GM23338 (cell line): Measurements from ENCODE around the gene C16orf74. TPM values are rescaled to one million over a fixed set of nuclear protein-coding genes. Genes with fewer than 3 reads are reported as not detected.
A peak's percentile ranks its signal among the peaks of the same experiment; 100 is the strongest.

Experiments
- ATAC-seq: fragments of 200-7000 bp; cut with Tn5 transposase; 3 replicates; pipeline ENCODE4 v1.9.1; 2020
- DNase-seq: peaks from one replicate; pipeline ENCODE4 v3.0.0-alpha.2; 2015; ENCODE audit warnings: low spot score
- H2AFZ ChIP-seq: fragments of 200-600 bp; sonication (generic); 2 replicates; pipeline ENCODE4 v1.8.0; 2016; ENCODE audit warnings: antibody characterized with exemption, mild to moderate bottlenecking, moderate library complexity
- H3F3A ChIP-seq: fragments of 200-600 bp; sonication (generic); replicated peaks from 2 replicates; pipeline ENCODE4 v1.8.0; 2017; ENCODE audit warnings: antibody characterized with exemption, mixed run types, low read depth
- H3K27ac ChIP-seq: fragments of 200-600 bp; sonication (generic); 2 replicates; pipeline ENCODE4 v1.6.1; 2016; ENCODE audit warnings: low read depth
- H3K27me3 ChIP-seq: fragments of 200-600 bp; sonication (generic); 2 replicates; pipeline ENCODE4 v1.8.0; 2016; ENCODE audit warnings: mild to moderate bottlenecking, mixed run types, moderate library complexity; ENCODE audit not compliant: insufficient read depth
- H3K36me3 ChIP-seq: fragments of 200-600 bp; sonication (generic); 2 replicates; pipeline ENCODE4 v1.8.0; 2016; ENCODE audit warnings: mild to moderate bottlenecking; ENCODE audit not compliant: insufficient read depth
- H3K4me1 ChIP-seq: fragments of 200-600 bp; sonication (generic); 2 replicates; pipeline ENCODE4 v1.8.0; 2016; ENCODE audit warnings: mild to moderate bottlenecking, moderate library complexity; ENCODE audit not compliant: insufficient read depth
- H3K4me2 ChIP-seq: fragments of 200-600 bp; sonication (generic); 2 replicates; pipeline ENCODE4 v1.7.1; 2017; ENCODE audit warnings: mixed run types
- H3K4me3 ChIP-seq: fragments of 200-600 bp; sonication (generic); 2 replicates; pipeline ENCODE4 v1.6.1; 2016; ENCODE audit warnings: mixed run types
- H3K79me2 ChIP-seq: fragments of 200-600 bp; sonication (generic); replicated peaks from 2 replicates; pipeline ENCODE4 v1.8.0; 2017; ENCODE audit warnings: mild to moderate bottlenecking; ENCODE audit not compliant: insufficient read depth
- H3K9me2 ChIP-seq: fragments of 200-600 bp; sonication (generic); 2 replicates; pipeline ENCODE4 v1.8.0; 2017; ENCODE audit not compliant: insufficient read depth
- H4K20me1 ChIP-seq: fragments of 200-600 bp; sonication (generic); replicated peaks from 2 replicates; pipeline ENCODE4 v1.8.0; 2017; ENCODE audit warnings: mild to moderate bottlenecking; ENCODE audit not compliant: insufficient read depth
- H3K27ac Mint-ChIP-seq: 2 replicates; pipeline ENCODE4 v1.8.0; 2020; ENCODE audit warnings: inconsistent platforms, mild to moderate bottlenecking, moderate library complexity, mixed read lengths
- H3K27me3 Mint-ChIP-seq: 3 replicates; pipeline ENCODE4 v1.8.0; 2022; ENCODE audit warnings: low read depth, mild to moderate bottlenecking, moderate library complexity, mixed read lengths, inconsistent platforms; ENCODE audit not compliant: insufficient read depth, poor library complexity
- H3K36me3 Mint-ChIP-seq: 3 replicates; pipeline ENCODE4 v1.8.0; 2021; ENCODE audit warnings: low read depth, mild to moderate bottlenecking, inconsistent platforms, moderate library complexity, mixed read lengths
- H3K4me1 Mint-ChIP-seq: 3 replicates; pipeline ENCODE4 v1.8.0; 2020; ENCODE audit warnings: mild to moderate bottlenecking, inconsistent platforms, mixed read lengths
- H3K4me3 Mint-ChIP-seq: 3 replicates; pipeline ENCODE4 v1.8.0; 2021; ENCODE audit warnings: moderate library complexity, mild to moderate bottlenecking, inconsistent platforms, mixed read lengths
- H3K9me3 Mint-ChIP-seq: 3 replicates; pipeline ENCODE4 v1.8.0; 2020; ENCODE audit warnings: moderate library complexity, mild to moderate bottlenecking, inconsistent platforms, mixed read lengths
- CREB1 ChIP-seq: fragments of 250-450 bp; sonication (Bioruptor Pico); IDR thresholded peaks from 2 replicates; pipeline ENCODE4 v1.5.0; 2020; ENCODE audit warnings: low read depth, mild to moderate bottlenecking, moderate library complexity
- EZH2 ChIP-seq: fragments of 200-600 bp; sonication (generic); IDR thresholded peaks from one replicate; pipeline ENCODE4 v1.8.0; 2017; ENCODE audit warnings: antibody characterized with exemption, mild to moderate bottlenecking, low read depth; ENCODE audit not compliant: unreplicated experiment
- EZH2phosphoT487 ChIP-seq: fragments of 200-600 bp; sonication (generic); IDR thresholded peaks from one replicate; pipeline ENCODE4 v1.8.1; 2018; ENCODE audit warnings: antibody characterized with exemption; ENCODE audit not compliant: unreplicated experiment
- JUNB ChIP-seq: IDR thresholded peaks from one replicate; pipeline ENCODE4 v1.6.1; 2016; ENCODE audit warnings: antibody characterized with exemption; ENCODE audit not compliant: unreplicated experiment
- NANOG ChIP-seq: IDR thresholded peaks from 2 replicates; pipeline ENCODE4 v1.6.1; 2016; ENCODE audit warnings: antibody characterized with exemption, borderline replicate concordance
- POLR2AphosphoS5 ChIP-seq: IDR thresholded peaks from 2 replicates; pipeline ENCODE4 v1.6.1; 2016; ENCODE audit warnings: antibody characterized with exemption, low read depth
- STAT1 ChIP-seq: IDR thresholded peaks from one replicate; pipeline ENCODE4 v1.6.1; 2016; ENCODE audit warnings: antibody characterized with exemption; ENCODE audit not compliant: unreplicated experiment
- ZNF114 ChIP-seq: fragments of 250-450 bp; sonication (Bioruptor Pico); IDR thresholded peaks from 2 replicates; pipeline ENCODE4 v1.5.0; 2020; ENCODE audit warnings: mild to moderate bottlenecking, moderate library complexity
- ZNF331 ChIP-seq: fragments of 250-450 bp; sonication (Bioruptor Pico); IDR thresholded peaks from 2 replicates; pipeline ENCODE4 v1.5.0; 2020; ENCODE audit warnings: low read depth, mild to moderate bottlenecking, moderate library complexity
- polyA plus RNA-seq: library from polyadenylated mRNA; unstranded; fragments of >200 nt; fragmentation: Nextera tagmentation; extraction: Ambion mirVana; gene quantifications from 2 replicates; pipeline ENCODE4 v1.2.1, GENCODE V29; 2016
- total RNA-seq: library from RNA; depleted of rRNA; stranded (reverse); fragments of >200 nt; shearing (Covaris generic); gene quantifications from 2 replicates; pipeline ENCODE4 v1.2.3, GENCODE V29; 2014
- TF ChIP-seq, protein P1 (sequence below), 2 experiments: fragments of 200-600 bp in 1 of 2; sonication (generic) in 1 of 2; conservative IDR thresholded peaks; 2 replicates each; pipeline versions ENCODE4 v1.5.1 to v1.6.1; 2016 to 2017; ENCODE audit warnings: antibody characterized with exemption in 2 of 2, low read depth in 2 of 2, mild to moderate bottlenecking in 2 of 2, moderate library complexity in 1 of 2
- TF ChIP-seq, protein P2 (sequence below): IDR thresholded peaks from one replicate; pipeline ENCODE4 v1.6.1; 2018; ENCODE audit warnings: antibody characterized with exemption; ENCODE audit not compliant: unreplicated experiment
- TF ChIP-seq, protein P3 (sequence below): IDR thresholded peaks from 2 replicates; pipeline ENCODE4 v1.6.1; 2016; ENCODE audit warnings: antibody characterized with exemption
- TF ChIP-seq, protein P4 (sequence below): fragments of 250-450 bp; sonication (Bioruptor Pico); IDR thresholded peaks from 2 replicates; pipeline ENCODE4 v1.5.0; 2020; ENCODE audit warnings: mild to moderate bottlenecking, moderate library complexity

The C16orf74 gene
- total and polyA plus RNA-seq, 2 experiments from 2014 or later, result 12.1 to 19.1 TPM

DNA sequence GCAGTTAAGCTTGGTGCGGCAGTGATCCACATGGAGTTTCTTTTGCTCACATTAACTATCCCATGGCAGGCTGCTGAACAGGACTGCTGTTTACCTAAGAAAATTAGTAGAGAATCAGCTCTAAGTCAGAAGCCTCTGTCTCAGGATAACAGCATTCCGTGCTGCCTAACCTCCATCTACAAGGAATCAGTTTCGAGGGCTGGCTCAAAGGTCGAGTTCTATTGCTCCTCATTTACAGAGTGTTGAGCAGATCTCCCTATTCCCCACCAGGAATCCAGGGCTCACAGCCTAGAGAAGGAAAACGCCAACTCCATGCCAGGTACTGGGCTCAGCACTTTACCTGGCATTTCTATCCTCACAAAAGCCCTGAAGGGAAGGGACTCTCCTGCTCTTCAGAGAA is 72.1 kb downstream of the C16orf74 start:
- H3K9me3 Mint-ChIP-seq, result no peaks in the 10 kb centered on the region
- ATAC-seq (no peak), DNase-seq (no peak)
- H3K36me3 Mint-ChIP-seq, result peaks cover 77% of the 10 kb centered on the region
- H2AFZ ChIP-seq, result no peak overlapping the region
- no peak overlapping the region for H3K27ac Mint-ChIP-seq
- H4K20me1 ChIP-seq, result peaks cover 34% of the 10 kb centered on the region
- peaks cover 7% of the 10 kb centered on the region for H3K79me2 ChIP-seq
- H3K27me3 ChIP-seq, result no peaks in the 10 kb centered on the region
- H3K27me3 Mint-ChIP-seq, result peaks cover 11% of the 10 kb centered on the region
- 0 out of 2 replicates have a peak overlapping the region, but pooled peaks have one; percentile 39 for H3K27ac ChIP-seq
- no peak overlapping the region for H3K4me3 ChIP-seq
- no peaks in the 10 kb centered on the region for H3K4me1 ChIP-seq
- no peak for TF ChIP-seq STAT1
- no peak for TF ChIP-seq NANOG
- TF ChIP-seq JUNB, result no peak
- TF ChIP-seq CREB1 (CRISPR knock-in tag), result no peak
- TF ChIP-seq, protein P1, sequence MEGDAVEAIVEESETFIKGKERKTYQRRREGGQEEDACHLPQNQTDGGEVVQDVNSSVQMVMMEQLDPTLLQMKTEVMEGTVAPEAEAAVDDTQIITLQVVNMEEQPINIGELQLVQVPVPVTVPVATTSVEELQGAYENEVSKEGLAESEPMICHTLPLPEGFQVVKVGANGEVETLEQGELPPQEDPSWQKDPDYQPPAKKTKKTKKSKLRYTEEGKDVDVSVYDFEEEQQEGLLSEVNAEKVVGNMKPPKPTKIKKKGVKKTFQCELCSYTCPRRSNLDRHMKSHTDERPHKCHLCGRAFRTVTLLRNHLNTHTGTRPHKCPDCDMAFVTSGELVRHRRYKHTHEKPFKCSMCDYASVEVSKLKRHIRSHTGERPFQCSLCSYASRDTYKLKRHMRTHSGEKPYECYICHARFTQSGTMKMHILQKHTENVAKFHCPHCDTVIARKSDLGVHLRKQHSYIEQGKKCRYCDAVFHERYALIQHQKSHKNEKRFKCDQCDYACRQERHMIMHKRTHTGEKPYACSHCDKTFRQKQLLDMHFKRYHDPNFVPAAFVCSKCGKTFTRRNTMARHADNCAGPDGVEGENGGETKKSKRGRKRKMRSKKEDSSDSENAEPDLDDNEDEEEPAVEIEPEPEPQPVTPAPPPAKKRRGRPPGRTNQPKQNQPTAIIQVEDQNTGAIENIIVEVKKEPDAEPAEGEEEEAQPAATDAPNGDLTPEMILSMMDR (conservative IDR thresholded peaks at IDR 0.05; ENCODE audit: low read depth in 2 of 2), result no peak
- TF ChIP-seq, protein P2, sequence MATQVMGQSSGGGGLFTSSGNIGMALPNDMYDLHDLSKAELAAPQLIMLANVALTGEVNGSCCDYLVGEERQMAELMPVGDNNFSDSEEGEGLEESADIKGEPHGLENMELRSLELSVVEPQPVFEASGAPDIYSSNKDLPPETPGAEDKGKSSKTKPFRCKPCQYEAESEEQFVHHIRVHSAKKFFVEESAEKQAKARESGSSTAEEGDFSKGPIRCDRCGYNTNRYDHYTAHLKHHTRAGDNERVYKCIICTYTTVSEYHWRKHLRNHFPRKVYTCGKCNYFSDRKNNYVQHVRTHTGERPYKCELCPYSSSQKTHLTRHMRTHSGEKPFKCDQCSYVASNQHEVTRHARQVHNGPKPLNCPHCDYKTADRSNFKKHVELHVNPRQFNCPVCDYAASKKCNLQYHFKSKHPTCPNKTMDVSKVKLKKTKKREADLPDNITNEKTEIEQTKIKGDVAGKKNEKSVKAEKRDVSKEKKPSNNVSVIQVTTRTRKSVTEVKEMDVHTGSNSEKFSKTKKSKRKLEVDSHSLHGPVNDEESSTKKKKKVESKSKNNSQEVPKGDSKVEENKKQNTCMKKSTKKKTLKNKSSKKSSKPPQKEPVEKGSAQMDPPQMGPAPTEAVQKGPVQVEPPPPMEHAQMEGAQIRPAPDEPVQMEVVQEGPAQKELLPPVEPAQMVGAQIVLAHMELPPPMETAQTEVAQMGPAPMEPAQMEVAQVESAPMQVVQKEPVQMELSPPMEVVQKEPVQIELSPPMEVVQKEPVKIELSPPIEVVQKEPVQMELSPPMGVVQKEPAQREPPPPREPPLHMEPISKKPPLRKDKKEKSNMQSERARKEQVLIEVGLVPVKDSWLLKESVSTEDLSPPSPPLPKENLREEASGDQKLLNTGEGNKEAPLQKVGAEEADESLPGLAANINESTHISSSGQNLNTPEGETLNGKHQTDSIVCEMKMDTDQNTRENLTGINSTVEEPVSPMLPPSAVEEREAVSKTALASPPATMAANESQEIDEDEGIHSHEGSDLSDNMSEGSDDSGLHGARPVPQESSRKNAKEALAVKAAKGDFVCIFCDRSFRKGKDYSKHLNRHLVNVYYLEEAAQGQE, result no peak
- no peak for TF ChIP-seq POLR2AphosphoS5
- TF ChIP-seq ZNF114 (CRISPR knock-in tag), result no peak
- no peak for TF ChIP-seq EZH2phosphoT487
- TF ChIP-seq ZNF331 (CRISPR knock-in tag), result no peak
- TF ChIP-seq EZH2, result no peak
- TF ChIP-seq, protein P3, sequence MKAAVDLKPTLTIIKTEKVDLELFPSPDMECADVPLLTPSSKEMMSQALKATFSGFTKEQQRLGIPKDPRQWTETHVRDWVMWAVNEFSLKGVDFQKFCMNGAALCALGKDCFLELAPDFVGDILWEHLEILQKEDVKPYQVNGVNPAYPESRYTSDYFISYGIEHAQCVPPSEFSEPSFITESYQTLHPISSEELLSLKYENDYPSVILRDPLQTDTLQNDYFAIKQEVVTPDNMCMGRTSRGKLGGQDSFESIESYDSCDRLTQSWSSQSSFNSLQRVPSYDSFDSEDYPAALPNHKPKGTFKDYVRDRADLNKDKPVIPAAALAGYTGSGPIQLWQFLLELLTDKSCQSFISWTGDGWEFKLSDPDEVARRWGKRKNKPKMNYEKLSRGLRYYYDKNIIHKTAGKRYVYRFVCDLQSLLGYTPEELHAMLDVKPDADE, result no peak
- TF ChIP-seq, protein P4, sequence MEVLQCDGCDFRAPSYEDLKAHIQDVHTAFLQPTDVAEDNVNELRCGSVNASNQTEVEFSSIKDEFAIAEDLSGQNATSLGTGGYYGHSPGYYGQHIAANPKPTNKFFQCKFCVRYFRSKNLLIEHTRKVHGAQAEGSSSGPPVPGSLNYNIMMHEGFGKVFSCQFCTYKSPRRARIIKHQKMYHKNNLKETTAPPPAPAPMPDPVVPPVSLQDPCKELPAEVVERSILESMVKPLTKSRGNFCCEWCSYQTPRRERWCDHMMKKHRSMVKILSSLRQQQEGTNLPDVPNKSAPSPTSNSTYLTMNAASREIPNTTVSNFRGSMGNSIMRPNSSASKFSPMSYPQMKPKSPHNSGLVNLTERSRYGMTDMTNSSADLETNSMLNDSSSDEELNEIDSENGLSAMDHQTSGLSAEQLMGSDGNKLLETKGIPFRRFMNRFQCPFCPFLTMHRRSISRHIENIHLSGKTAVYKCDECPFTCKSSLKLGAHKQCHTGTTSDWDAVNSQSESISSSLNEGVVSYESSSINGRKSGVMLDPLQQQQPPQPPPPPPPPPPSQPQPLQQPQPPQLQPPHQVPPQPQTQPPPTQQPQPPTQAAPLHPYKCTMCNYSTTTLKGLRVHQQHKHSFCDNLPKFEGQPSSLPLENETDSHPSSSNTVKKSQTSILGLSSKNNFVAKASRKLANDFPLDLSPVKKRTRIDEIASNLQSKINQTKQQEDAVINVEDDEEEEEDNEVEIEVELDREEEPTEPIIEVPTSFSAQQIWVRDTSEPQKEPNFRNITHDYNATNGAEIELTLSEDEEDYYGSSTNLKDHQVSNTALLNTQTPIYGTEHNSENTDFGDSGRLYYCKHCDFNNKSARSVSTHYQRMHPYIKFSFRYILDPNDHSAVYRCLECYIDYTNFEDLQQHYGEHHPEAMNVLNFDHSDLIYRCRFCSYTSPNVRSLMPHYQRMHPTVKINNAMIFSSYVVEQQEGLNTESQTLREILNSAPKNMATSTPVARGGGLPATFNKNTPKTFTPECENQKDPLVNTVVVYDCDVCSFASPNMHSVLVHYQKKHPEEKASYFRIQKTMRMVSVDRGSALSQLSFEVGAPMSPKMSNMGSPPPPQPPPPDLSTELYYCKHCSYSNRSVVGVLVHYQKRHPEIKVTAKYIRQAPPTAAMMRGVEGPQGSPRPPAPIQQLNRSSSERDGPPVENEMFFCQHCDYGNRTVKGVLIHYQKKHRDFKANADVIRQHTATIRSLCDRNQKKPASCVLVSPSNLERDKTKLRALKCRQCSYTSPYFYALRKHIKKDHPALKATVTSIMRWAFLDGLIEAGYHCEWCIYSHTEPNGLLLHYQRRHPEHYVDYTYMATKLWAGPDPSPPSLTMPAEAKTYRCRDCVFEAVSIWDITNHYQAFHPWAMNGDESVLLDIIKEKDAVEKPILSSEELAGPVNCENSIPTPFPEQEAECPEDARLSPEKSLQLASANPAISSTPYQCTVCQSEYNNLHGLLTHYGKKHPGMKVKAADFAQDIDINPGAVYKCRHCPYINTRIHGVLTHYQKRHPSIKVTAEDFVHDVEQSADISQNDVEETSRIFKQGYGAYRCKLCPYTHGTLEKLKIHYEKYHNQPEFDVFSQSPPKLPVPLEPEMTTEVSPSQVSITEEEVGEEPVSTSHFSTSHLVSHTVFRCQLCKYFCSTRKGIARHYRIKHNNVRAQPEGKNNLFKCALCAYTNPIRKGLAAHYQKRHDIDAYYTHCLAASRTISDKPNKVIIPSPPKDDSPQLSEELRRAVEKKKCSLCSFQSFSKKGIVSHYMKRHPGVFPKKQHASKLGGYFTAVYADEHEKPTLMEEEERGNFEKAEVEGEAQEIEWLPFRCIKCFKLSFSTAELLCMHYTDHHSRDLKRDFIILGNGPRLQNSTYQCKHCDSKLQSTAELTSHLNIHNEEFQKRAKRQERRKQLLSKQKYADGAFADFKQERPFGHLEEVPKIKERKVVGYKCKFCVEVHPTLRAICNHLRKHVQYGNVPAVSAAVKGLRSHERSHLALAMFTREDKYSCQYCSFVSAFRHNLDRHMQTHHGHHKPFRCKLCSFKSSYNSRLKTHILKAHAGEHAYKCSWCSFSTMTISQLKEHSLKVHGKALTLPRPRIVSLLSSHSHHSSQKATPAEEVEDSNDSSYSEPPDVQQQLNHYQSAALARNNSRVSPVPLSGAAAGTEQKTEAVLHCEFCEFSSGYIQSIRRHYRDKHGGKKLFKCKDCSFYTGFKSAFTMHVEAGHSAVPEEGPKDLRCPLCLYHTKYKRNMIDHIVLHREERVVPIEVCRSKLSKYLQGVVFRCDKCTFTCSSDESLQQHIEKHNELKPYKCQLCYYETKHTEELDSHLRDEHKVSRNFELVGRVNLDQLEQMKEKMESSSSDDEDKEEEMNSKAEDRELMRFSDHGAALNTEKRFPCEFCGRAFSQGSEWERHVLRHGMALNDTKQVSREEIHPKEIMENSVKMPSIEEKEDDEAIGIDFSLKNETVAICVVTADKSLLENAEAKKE (CRISPR knock-in tag), result no peak
- no peak overlapping the region for H3K4me2 ChIP-seq
- H3K4me1 Mint-ChIP-seq, result peaks cover 10% of the 10 kb centered on the region; the same call in 1 of the 3 replicates
- no peaks in the 10 kb centered on the region for H3K9me2 ChIP-seq
- peaks cover 29% of the 10 kb centered on the region for H3K36me3 ChIP-seq
- H3K4me3 Mint-ChIP-seq, result no peak overlapping the region
- peaks cover 8% of the 10 kb centered on the region for H3F3A ChIP-seq
